GM19452 (cell line): ENCODE results near the gene SCYL3.
"Not testable (repeated sequence)": the region's sequence is repeated elsewhere in the genome, so short reads cannot be mapped to it uniquely, and the experiment has no call there.

Experiments used
- ATAC-seq: cut with Tn5 transposase; IDR thresholded peaks from one replicate; pipeline ENCODE4 v1.9.1; 2021; ENCODE audit not compliant: unreplicated experiment

Gene SCYL3

GRCh38 chr1:169816617-169817016 is 77.1 kb downstream of the SCYL3 start:
- ATAC-seq, result no peak

- ATAC-seq, result no peak
Measured at GRCh38 chr1:169814265-169814664, 79.4 kb downstream of the SCYL3 start.

- no peak for ATAC-seq
Measured at GRCh38 chr1:169812131-169812530, 81.6 kb downstream of the SCYL3 start.

GRCh38 chr1:169811418-169812035 is 82.2 kb downstream of the SCYL3 start:
- not testable (repeated sequence) for ATAC-seq

GRCh38 chr1:169809370-169810095 is 84.2 kb downstream of the SCYL3 start:
- no peak for ATAC-seq

GRCh38 chr1:169804941-169805340 is 88.8 kb downstream of the SCYL3 start:
- no peak for ATAC-seq

- no peak for ATAC-seq
Measured at GRCh38 chr1:169802888-169803287, 90.8 kb downstream of the SCYL3 start.
